ENCODE data around the gene KLHL34.

KLHL34 gene

DNA sequence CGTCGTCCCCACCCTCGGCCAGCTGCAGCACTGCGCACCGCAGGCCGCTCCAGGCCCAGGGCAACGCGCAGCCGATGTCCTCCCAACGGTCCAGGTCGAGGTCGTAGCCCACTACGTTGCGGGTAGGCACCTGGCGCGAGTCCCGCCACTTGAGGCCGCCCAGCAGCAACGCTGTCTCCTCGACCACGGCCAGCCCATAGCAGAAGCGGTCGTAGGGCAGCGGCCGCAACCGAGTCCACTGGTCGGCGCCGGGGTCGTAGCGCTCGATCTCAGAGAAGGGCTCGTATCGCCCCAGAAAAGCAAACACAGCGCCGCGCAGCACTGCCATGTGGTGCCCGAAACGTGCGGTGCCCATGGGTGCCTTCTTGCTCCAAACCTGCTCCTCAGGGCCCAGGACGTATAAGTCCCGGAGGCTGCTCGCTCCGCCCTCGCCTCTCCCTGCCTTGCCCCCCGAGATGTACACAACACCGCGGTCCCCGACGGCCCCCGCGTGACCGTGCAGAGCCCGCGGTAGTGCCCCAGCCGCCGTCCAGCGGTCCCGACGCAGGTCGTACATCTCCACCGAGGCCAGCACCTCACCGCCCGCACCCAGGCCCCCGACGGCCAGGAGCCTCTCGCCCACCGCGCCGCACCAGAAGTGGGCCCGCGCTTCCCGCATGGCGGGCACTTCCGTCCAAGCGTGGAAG, 2.1 kb downstream of the KLHL34 start:
- DNase-seq, result no peak

- no peak for DNase-seq
Measured at GRCh38 chrX:21645886-21646285, 12.2 kb downstream of the KLHL34 start.

GRCh38 chrX:21645431-21645830, 12.7 kb downstream of the KLHL34 start:
- no peak for DNase-seq

GRCh38 chrX:21639775-21640174, 18.4 kb downstream of the KLHL34 start:
- no peak for DNase-seq

DNA sequence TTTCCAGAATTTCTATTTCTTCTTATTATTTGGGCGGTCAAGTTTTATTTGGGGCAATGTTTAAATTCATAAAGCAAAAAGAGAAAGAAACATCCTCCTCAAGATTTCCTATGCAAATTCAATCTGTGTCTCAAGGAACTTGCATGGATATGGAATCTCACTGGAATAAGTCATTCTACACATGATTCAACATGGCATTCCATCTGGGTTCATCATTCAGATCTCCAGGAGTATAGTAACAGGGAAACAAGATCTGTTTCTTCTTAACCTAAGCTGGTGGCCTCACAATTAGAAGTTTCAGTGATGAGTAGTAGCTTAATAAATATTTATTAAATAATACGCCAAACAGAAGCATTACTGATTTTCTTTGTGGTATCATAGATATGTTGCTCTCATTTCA, 19.8 kb downstream of the KLHL34 start:
- DNase-seq, result no peak

DNA sequence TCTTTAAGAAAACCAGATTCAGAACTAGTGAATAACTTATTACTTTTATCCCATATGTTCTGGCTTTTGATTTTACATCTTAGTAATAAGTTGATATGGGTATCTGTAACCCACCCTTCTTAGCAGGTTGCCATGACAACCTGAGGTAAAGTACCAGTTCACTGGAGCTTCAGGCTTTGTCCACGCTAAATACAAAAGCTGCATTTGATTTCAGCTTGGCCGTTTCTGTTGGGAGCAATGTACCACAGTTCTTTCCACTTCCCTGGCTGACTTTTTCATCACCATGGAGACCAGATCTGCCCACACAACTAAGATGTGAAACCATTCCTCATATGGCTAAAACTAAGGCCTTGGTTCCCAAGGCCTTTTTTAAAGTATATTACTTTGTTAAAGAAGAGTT, 26.1 kb downstream of the KLHL34 start:
- DNase-seq, result no peak

- no peak for DNase-seq
Measured at GRCh38 chrX:21623778-21624501, 34.2 kb downstream of the KLHL34 start.

GRCh38 chrX:21620234-21620633, 37.9 kb downstream of the KLHL34 start:
- DNase-seq, result no peak

GRCh38 chrX:21616386-21616785, 41.7 kb downstream of the KLHL34 start:
- DNase-seq, result no peak

- DNase-seq, result no peak
Measured at GRCh38 chrX:21612154-21612553, 46.0 kb downstream of the KLHL34 start.

DNA sequence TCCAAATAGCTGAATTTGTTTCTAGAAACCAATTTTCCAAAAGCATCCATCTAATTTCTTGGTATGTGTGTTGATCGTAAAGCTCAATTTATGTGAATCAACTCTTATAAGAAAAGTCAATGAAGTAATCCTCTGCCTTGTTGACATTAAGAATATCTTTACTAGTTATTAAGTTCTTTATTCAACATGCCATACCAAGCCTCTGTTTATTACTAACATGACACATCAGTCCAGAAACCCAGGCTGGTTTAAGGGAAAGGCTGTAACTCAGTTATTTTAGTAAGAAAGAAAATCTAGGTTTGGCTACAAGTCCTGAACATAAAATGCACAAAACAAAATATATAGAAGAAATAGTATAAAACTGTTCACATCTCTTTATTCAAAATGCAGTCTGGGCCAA, 48.0 kb downstream of the KLHL34 start:
- DNase-seq, result no peak

DNA sequence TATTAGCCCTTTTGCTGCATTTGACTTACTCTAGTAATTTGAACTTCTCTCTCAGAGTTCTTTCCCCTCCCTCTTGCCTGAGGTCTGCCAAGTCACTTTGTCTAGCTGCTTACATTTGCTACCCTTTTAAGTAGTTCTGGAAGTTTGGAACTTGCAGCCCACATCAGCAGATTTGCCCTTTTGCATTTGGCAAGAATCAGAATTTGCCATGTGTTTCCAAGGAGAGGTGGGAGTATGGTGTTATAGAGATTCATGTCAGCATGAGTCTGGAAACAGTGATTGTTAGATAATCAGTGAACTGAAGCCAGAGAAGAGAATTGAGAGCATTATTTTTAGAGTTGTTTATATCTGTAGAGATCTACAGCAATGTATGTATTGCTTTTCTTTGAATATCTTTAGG, 52.1 kb downstream of the KLHL34 start:
- DNase-seq, result no peak
